NCI-H774 (cell line): ENCODE measurements around the gene PKP4.
"Not testable (repeated sequence)": the region's sequence is repeated elsewhere in the genome, so short reads cannot be mapped to it uniquely, and the experiment has no call there.

ENCODE experiments used
- DNase-seq: peaks from one replicate; lab custom pipeline; 2025; lab: John Stamatoyannopoulos, UW

Gene PKP4

GRCh38 chr2:158687315-158687714 is 230.6 kb downstream of the PKP4 start:
- no peak for DNase-seq

GRCh38 chr2:158688721-158689120 is 232.0 kb downstream of the PKP4 start:
- DNase-seq: no peak

- DNase-seq: no peak
These were observed 232.6 kb downstream of the PKP4 start for GRCh38 chr2:158689391-158689790.

- no peak for DNase-seq
These were observed 234.1 kb downstream of the PKP4 start for GRCh38 chr2:158690823-158691222.

GRCh38 chr2:158691619-158692018 is 234.9 kb downstream of the PKP4 start:
- no peak for DNase-seq

- no peak for DNase-seq
These were observed 235.8 kb downstream of the PKP4 start for GRCh38 chr2:158692372-158693103.

- no peak for DNase-seq
These were observed 236.7 kb downstream of the PKP4 start for GRCh38 chr2:158693476-158693875.

- DNase-seq: no peak
These were observed 238.6 kb downstream of the PKP4 start for GRCh38 chr2:158695305-158695704.

- not testable (repeated sequence) for DNase-seq
These were observed 239.0 kb downstream of the PKP4 start for GRCh38 chr2:158695744-158696143.

GRCh38 chr2:158699323-158699722 is 242.6 kb downstream of the PKP4 start:
- no peak for DNase-seq

- no peak for DNase-seq
These were observed 244.3 kb downstream of the PKP4 start for GRCh38 chr2:158701101-158701500.

- DNase-seq: no peak
These were observed 246.0 kb downstream of the PKP4 start for GRCh38 chr2:158702740-158703139.

GRCh38 chr2:158704724-158705465 is 248.1 kb downstream of the PKP4 start:
- DNase-seq: not testable (repeated sequence)

GRCh38 chr2:158712791-158713522 is 256.2 kb downstream of the PKP4 start:
- no peak for DNase-seq

GRCh38 chr2:158713523-158714138 is 256.9 kb downstream of the PKP4 start:
- no peak for DNase-seq

- no peak for DNase-seq
These were observed 257.7 kb downstream of the PKP4 start for GRCh38 chr2:158714420-158714819.

- no peak for DNase-seq
These were observed 258.6 kb downstream of the PKP4 start for GRCh38 chr2:158715357-158715756.

GRCh38 chr2:158716121-158716791 is 259.5 kb downstream of the PKP4 start:
- DNase-seq: no peak

- DNase-seq: no peak
These were observed 260.2 kb downstream of the PKP4 start for GRCh38 chr2:158716921-158717320.

- DNase-seq: no peak
These were observed 260.8 kb downstream of the PKP4 start for GRCh38 chr2:158717366-158718195.

- DNase-seq: no peak
These were observed 261.4 kb downstream of the PKP4 start for GRCh38 chr2:158718196-158718585.
